MCF 10A (cell line): Measurements from ENCODE around the gene LYSMD3. TPM values are rescaled to one million over a fixed set of nuclear protein-coding genes. Genes with fewer than 3 reads are reported as not detected.

Experiments used
- BruUV-seq: library from RNA; stranded (reverse); fragments of 400-500 nt; replicated peaks from 2 replicates; lab custom pipeline; 2021; lab: Mats Ljungman, UMichigan
- CTCF ChIA-PET: fragments of 300-600 bp; sonication (Branson Sonifier 250); formaldehyde crosslinking; extraction: SDS; loops from one replicate; lab custom pipeline; 2021; ENCODE audit warnings: antibody characterized with exemption, inconsistent platforms; lab: Yijun Ruan, JAX
- POLR2A ChIA-PET: fragments of 300-600, 350-650 bp; sonication (Branson Sonifier 250); formaldehyde crosslinking; extraction: SDS; loops from one replicate; lab custom pipeline; 2020; ENCODE audit warnings: antibody characterized with exemption, inconsistent platforms; lab: Yijun Ruan, JAX
- DNase-seq: peaks from one replicate; pipeline ENCODE4 v3.0.0-alpha.2; 2018; ENCODE audit not compliant: unreplicated experiment
- H3K27ac Mint-ChIP-seq: one replicate; pipeline ENCODE4 v1.8.0; 2022; ENCODE audit warnings: mild to moderate bottlenecking, low read depth, mixed read lengths; ENCODE audit not compliant: unreplicated experiment
- H3K27me3 Mint-ChIP-seq: one replicate; pipeline ENCODE4 v1.8.0; 2022; ENCODE audit warnings: mixed read lengths; ENCODE audit not compliant: insufficient read depth, unreplicated experiment
- H3K36me3 Mint-ChIP-seq: one replicate; pipeline ENCODE4 v1.8.0; 2022; ENCODE audit warnings: mild to moderate bottlenecking, moderate library complexity, mixed read lengths; ENCODE audit not compliant: insufficient read depth, unreplicated experiment
- H3K4me1 Mint-ChIP-seq: one replicate; pipeline ENCODE4 v1.8.0; 2022; ENCODE audit warnings: mixed read lengths; ENCODE audit not compliant: insufficient read depth, unreplicated experiment
- H3K4me3 Mint-ChIP-seq: one replicate; pipeline ENCODE4 v1.8.0; 2022; ENCODE audit warnings: mild to moderate bottlenecking, moderate library complexity, mixed read lengths; ENCODE audit not compliant: unreplicated experiment
- H3K9me3 Mint-ChIP-seq: one replicate; pipeline ENCODE4 v1.8.0; 2022; ENCODE audit warnings: mixed read lengths; ENCODE audit not compliant: unreplicated experiment
- CTCF ChIP-seq: fragments of 200-600 bp; IDR thresholded peaks from one replicate; pipeline ENCODE4 v1.8.0; 2022; ENCODE audit warnings: antibody characterized with exemption, mild to moderate bottlenecking; ENCODE audit not compliant: unreplicated experiment
- intact Hi-C: fragments of 100-400 bp; cut with micrococcal nuclease; formaldehyde crosslinking; loops from 2 replicates; pipeline ENCODE4 v1.14.1; 2022
- total RNA-seq: library from RNA; stranded (reverse); gene quantifications from 2 replicates; pipeline ENCODE4 v1.2.3, GENCODE V29; 2022

LYSMD3 gene
- total RNA-seq, 1 experiment from 2014 or later = 27.4 TPM

GRCh38 chr5:90557871-90558270, 28.5 kb upstream of the LYSMD3 start:
- H3K4me1 Mint-ChIP-seq = peaks cover 9% of the 10 kb centered on the region

GRCh38 chr5:90557391-90557790, 28.0 kb upstream of the LYSMD3 start:
- no peak for DNase-seq
- intact Hi-C loops = no loop called here
- BruUV-seq = no TSS peak
- Mint-ChIP-seq H3K27ac (no peak overlapping the region), H3K9me3 (no peaks in the 10 kb centered on the region), H3K36me3 (no peaks in the 10 kb centered on the region), H3K27me3 (peaks cover 97% of the 10 kb centered on the region), H3K4me3 (no peak overlapping the region), H3K4me1 (peaks cover 9% of the 10 kb centered on the region)
- ChIA-PET POLR2A (interaction anchor here (1.3 kb wide), 1 partner anchor 147 kb away, joined by 3 read pairs; the partner anchor contains the start of gene CETN3), CTCF (no interaction called here)
- TF ChIP-seq CTCF = no peak

More at GRCh38 chr5:90557871-90558270, 28.5 kb upstream of the LYSMD3 start:
- peak overlapping the region; percentile 78 for H3K4me3 Mint-ChIP-seq
- POLR2A ChIA-PET = interaction anchor here (1.3 kb wide), 1 partner anchor 148 kb away, joined by 3 read pairs; the partner anchor contains the start of gene CETN3
- TF ChIP-seq CTCF = no peak
- intact Hi-C loops = no loop called here
- CTCF ChIA-PET = no interaction called here
- H3K27ac Mint-ChIP-seq = no peak overlapping the region
- DNase-seq = no peak
- no peaks in the 10 kb centered on the region for H3K36me3 Mint-ChIP-seq
- no peaks in the 10 kb centered on the region for H3K9me3 Mint-ChIP-seq
- peaks cover 97% of the 10 kb centered on the region for H3K27me3 Mint-ChIP-seq
- BruUV-seq = no TSS peak

GRCh38 chr5:90555666-90556065, 26.3 kb upstream of the LYSMD3 start:
- no TSS peak for BruUV-seq
- peaks cover 100% of the 10 kb centered on the region for H3K27me3 Mint-ChIP-seq
- H3K36me3 Mint-ChIP-seq = no peaks in the 10 kb centered on the region
- no peak overlapping the region for H3K4me3 Mint-ChIP-seq
- H3K27ac Mint-ChIP-seq = no peak overlapping the region
- POLR2A ChIA-PET = no interaction called here
- no peak for DNase-seq
- no peak for TF ChIP-seq CTCF
- CTCF ChIA-PET = no interaction called here
- H3K9me3 Mint-ChIP-seq = no peaks in the 10 kb centered on the region
- intact Hi-C loops = no loop called here
- peaks cover 9% of the 10 kb centered on the region for H3K4me1 Mint-ChIP-seq

- Mint-ChIP-seq H3K4me3 (no peak overlapping the region), H3K27ac (no peak overlapping the region), H3K9me3 (no peaks in the 10 kb centered on the region), H3K36me3 (no peaks in the 10 kb centered on the region), H3K27me3 (peaks cover 100% of the 10 kb centered on the region), H3K4me1 (peaks cover 9% of the 10 kb centered on the region)
- no peak for DNase-seq
- no TSS peak for BruUV-seq
- intact Hi-C loops = no loop called here
- CTCF ChIA-PET = no interaction called here
- POLR2A ChIA-PET = no interaction called here
- TF ChIP-seq CTCF = no peak
Measured at GRCh38 chr5:90554358-90555006, 25.1 kb upstream of the LYSMD3 start.
